SHP77 (cell line): ENCODE results near the gene SOD3.

ENCODE experiments used
- DNase-seq, 2 experiments: peaks; one replicate each; lab custom pipeline; 2025; lab: John Stamatoyannopoulos, UW

Gene SOD3

DNA sequence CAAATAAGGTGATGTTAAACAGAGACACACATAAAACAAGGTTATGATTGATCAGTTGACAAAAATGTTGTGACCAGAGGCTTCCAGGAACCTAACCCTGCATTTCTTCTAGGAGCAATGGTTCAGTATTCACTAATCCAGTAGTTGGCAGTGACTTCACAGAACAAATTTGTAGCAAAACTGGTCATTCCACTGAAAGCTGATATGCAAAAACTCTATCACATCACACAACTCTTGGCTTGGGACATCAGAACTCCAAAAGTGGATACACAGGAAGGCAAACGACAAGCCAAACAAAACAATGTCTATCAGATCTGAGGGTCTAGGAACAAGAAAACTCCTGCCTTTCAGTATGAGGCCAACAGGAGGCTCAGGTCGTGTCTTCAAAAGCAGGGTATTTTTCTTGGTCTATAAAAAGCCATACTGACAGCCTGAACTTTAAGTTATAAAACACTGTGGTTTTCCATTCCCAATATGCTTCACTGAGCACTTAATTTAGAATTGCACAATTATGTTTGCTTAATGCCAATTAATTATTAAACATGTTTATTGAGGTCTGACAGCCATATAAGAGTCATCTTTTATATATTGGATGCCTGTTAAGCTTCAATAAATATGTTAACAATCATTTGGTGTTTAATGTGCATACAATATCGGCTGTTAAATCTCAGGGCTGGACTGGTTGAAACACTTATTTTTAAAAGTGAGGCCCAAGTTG, 45.6 kb downstream of the SOD3 start:
- DNase-seq: no peak

DNA sequence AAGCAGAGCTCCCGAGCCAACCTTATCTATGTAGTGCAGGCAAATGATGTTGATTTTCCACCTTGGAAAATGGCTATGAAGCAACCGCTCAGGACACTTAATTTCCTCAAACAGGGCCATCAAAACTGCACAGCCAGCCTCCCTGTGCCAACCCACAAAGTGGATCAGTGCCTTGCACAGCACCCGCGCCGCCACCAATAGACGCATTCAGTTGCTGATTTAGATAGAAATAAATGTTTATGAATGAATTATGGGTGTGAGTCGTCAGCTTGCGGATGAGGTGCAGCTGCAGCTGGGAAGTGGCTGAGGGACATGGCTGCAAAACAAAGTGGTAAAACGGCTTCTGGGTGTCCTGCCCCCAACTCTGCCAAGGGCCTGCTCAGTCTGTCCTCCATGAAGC, 47.0 kb downstream of the SOD3 start:
- DNase-seq: no peak

DNA sequence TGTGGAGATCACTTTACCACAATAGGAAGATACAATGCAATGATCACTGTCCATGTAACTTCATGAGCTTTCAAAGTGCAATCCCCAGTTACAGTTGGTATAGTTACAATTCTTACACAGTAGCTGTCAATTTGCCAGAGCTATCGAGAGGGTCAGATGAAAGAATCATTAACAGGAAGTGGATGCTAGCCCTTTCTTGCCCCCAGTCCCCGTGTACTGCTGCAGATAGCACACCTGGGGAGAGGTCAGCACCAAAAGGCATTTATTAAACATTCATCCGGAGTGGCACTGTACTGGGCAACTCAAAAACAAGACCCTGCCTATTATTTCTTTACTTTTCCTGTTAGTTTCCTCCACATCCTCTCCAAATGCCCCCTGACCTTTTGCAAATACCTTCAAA, 47.7 kb downstream of the SOD3 start:
- DNase-seq: no peak

DNA sequence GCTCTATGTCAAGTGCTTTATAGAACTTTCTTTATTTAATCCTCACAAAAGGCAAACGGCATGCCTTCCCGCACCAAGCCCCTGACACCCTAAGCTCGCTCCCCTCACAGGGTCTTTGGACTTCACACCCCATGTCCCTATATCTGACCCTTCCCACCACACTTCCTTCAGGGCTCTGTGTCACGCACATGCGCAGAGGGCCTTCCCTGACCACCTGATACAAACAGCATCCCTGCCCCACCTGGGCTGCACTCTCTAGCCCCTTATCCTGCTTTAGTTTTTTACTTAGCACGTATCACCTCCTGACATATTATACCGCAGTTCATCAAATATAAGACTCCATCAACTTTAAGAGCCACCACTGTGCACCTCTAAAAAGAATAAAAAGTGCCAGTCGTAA, 49.8 kb downstream of the SOD3 start:
- no peak for DNase-seq

DNA sequence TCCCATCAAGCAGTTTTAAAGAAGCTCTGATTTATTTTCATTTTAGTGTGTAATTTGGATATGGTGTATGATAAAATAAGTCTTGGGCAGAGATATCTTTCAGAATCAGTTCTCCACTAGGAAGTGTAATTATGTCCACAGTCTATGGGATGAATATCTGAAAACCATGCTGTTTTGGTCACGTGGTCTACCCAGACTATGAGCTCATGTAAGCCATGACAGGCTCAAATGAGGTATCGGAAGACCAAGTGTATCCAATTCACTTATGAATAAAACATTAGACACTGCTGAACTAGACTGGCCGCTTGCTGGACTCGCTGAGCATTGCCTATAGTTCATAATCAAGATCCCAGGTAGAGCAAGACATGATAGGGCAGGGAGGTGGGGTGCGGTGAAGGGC, 50.5 kb downstream of the SOD3 start:
- DNase-seq: no peak

DNA sequence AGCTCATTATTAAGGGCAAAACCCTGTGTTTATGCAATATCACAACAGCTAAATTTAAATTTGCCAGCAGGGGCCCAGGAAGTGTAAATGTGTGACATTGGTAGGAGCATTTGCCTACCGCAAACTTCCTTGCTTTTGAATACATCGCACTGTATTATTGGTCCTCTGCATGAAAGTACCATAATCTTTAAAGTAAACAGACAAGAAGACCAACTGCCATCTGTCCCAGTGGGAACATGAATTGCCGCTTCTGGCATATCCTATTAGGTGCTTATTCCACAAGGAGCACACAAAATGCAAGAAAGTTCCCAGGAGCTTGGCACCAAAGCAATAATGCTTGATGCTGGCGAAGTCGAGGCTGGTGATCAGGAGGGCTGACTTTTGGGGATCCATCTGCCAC, 51.3 kb downstream of the SOD3 start:
- DNase-seq: no peak

- no peak for DNase-seq
Measured at GRCh38 chr4:24849351-24849750, 54.0 kb downstream of the SOD3 start.

DNA sequence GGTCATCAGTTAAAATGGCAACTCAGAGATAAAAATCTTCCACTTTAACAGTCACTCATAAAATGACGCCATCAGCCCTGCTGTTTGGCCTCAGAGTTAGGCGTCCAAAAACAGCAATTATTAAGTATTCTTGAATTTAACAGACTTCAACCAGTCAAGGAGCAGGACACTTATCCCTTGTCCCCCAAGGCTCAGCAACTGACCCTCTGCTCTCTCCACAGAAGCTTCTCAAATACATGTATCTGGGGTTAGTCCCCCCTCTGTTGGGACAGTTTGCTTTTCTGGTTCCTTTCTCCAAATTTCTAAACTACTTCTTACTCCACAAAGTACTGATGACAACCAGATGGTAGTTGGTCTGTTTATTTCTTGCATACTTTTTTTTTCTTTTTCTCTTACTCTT, 54.4 kb downstream of the SOD3 start:
- no peak for DNase-seq
